Activated CD4-positive, alpha-beta T cell treated with anti-CD3 and anti-CD28 coated beads, Interleukin-2, amount 50 U/mL, for 1 hour (primary cell): ENCODE measurements around the gene ADCY10.
"Not testable (repeated sequence)": the region's sequence is repeated elsewhere in the genome, so short reads cannot be mapped to it uniquely, and the experiment has no call there.

Experiments used
- DNase-seq: peaks from one replicate; pipeline ENCODE4 v3.0.0-alpha.2; 2020

Gene ADCY10

DNA sequence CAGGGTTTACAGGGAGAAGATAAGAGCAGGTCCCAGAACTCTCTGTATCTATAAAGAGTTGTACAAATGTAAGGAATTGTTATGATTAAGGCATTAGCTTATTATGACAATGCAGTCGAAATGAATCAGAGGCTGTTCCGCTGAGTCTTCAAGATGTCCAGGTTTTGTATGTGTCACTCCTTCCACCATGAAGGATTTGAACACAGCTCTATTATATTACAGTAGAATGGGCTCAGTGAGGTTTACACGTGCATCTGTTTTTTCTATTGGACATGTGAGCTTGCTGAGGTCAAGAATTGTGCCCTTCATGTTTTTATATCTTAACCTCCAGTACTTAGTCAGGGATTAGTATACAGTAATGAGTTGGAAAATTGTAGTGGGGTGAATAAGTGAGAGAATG lies 105.8 kb downstream of the ADCY10 start:
- DNase-seq: no peak

DNA sequence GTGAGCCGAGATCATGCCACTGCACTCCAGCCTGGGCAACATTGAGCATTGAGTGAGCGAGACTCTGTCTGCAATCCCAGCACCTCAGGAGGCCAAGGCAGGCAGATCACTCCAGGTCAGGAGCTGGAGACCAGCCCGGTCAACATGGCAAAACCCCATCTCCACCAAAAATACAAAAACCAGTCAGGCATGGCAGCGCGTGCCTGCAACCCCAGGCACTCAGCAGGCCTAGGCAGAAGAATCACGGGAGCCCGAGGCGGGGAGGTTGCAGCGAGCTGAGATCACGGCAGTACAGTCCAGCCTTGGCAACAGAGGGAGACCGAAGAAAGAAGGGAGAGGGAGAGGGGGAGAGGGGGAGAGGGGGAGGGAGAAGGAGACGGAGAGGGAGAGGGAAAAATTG lies 107.3 kb downstream of the ADCY10 start:
- DNase-seq: not testable (repeated sequence)

DNA sequence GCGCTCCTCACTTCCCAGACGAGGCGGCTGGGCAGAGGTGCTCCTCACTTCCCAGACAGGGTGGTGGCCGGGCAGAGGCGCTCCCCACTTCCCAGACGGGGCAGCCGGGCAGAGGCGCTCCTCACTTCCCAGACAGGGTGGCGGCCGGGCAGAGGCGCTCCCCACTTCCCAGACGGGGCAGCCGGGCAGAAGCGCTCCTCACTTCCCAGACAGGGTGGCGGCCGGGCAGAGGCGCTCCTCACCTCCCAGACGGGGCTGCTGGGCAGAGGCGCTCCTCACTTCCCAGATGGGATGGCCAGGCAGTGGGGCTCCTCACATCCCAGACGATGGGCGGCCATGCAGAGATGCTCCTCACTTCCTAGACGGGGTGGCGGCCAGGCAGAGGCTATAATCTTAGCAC lies 107.7 kb downstream of the ADCY10 start:
- not testable (repeated sequence) for DNase-seq

DNA sequence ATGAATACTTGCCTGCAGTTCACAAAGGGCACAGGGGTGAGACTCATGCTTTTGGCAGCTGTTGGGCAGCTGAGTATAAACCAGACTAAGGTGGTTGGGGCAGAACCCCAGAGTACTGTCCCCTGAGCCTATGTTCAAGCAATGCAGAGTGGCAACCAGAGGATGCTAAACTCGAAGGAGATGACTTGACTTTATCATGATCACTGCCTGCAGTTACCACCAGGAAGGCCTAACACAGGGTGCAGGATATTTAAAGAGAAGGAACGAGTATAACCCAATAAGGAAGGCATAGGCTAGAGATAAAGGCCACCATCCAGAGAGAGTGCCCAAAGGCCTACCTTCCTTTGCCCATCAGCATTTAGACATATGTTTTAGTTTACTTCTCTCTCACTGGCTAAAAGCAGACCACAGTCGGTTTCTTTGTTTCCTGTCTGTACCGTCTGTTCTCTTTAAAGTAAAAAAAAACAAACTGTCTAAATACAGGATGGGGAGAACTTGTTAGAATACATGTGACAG lies 108.8 kb downstream of the ADCY10 start:
- no peak for DNase-seq

DNA sequence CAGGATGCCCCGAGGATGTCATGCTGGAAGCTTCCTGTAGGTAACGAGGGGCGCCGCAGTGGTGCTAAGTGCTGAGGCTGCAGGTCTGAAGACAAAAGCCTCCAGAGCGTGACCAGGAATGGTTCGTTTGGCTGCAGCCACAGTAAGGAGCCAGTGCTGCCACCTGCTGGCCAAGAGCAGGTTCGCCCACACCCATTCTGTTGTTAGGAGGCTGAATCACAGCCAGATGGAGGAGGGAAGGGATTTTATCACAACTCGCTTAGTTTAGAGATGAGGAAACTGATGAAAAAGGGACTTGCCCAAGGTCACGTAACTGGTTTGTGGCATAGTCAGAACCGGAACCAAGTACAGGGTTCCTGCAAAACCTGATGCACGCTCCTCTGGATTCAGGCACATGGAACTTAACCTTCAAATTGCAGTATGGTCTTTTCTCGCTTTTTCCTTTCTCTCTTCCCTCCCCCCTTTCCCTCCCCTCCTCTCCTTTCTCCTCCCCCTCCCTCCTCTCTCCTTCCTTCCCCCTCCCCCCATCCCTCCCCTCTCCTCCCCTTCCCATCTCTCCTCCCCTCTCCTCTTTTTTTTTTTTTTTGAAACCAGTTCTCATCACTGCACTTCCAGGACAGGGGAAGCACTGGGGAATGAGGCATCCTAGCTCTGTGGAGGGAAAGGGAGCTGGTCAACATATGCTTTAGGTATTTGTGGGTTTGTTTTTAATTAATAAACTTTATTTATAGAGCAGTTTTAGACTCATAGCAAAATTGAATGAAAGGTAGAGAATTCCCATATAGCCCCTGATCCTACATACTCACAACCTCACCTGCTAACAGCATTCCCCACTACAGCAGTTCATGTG lies 110.4 kb downstream of the ADCY10 start:
- peak; percentile 83 for DNase-seq

DNA sequence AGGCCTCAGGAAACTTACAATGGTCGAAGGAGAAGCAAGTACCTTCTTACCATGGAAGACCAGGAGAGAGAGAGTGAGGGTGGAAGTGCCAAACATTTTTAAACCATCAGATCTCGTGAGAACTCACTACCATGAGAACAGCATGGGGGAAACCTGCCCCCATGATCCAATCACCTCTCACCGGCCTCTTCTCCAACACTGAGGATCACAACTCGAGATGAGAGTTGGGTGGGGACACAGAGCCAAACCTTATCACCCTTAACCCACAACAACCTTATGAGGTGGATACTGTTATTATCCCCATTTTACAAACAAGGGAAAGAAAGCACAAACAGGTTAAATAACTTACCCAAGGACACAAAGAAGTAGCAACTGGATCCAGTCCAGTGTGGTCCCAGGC lies 111.7 kb downstream of the ADCY10 start:
- DNase-seq: no peak

DNA sequence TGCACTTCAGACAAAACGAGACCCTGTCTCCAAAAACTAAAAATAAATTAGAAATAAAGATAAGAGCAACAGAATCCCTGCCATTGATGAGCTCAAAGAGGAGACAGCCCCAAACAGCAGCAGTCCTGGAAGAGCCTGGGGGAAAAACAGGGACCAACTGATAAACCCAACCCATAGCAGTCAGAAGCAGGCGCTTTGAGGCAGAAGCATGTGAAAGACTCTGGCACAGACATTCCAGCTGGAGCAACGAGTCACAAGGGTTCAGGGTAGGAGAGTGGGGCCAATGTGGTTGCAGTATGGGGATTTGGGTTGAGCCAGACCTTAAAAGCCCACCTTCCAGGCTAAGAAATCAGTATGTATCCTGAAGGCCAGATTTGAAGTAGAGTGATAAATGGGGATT lies 113.7 kb downstream of the ADCY10 start:
- DNase-seq: no peak

DNA sequence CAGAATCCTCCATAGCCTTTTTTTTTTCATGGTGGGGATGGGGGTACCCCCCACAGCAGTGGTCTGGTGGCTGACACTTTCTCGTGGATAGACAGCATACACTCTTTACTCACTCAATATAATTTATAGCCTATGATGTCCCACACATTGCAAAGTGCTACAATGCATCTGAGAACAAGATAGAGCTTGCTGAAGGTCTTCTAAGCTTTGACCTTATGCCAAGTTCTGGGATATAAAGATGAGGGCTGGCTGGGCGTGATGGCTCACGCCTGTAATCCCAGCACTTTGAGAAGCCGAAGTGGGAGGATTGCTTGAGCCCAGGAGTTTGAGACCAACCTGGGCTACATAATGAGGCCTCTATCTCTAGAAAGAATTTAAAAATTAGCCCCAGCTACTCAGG lies 114.2 kb downstream of the ADCY10 start:
- DNase-seq: no peak

DNA sequence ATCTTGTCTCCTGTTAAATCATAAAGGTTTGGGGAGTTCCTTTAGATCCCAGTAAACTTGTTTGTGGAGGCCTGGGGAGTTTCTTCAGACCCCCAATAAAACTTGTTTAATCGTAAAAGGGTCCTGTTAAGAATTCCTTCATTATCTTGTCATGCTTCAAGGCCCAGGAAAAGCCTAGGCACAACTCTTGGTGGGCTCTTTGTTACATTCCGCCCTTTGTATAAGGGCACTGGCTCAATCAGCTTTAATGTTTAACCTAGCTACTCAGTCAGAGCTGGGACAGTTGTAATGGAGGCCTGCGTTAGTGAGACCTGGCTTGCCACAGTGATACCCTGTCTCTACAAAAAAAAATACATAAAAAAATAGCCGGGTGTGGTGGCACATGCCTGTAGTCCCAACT lies 115.0 kb downstream of the ADCY10 start:
- no peak for DNase-seq

DNA sequence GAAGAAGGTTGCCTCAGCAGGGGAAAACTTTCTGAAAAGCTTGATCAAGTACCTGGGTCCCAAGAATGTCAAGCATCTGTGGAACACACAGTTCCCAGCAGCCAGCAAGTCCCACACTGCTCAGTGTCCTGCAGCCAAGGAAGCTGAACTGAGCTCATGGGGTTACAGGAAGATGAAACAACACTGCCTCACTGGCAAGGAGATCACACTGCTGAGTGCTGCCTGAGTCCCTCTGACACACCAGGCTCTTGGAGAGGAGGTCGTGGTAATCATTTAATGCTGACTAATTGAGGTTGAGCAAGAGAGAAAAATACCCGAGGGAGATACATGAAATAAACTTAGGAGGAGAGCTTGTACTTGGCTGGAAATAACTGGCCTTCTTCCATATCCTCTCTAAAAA lies 116.9 kb downstream of the ADCY10 start:
- DNase-seq: no peak

DNA sequence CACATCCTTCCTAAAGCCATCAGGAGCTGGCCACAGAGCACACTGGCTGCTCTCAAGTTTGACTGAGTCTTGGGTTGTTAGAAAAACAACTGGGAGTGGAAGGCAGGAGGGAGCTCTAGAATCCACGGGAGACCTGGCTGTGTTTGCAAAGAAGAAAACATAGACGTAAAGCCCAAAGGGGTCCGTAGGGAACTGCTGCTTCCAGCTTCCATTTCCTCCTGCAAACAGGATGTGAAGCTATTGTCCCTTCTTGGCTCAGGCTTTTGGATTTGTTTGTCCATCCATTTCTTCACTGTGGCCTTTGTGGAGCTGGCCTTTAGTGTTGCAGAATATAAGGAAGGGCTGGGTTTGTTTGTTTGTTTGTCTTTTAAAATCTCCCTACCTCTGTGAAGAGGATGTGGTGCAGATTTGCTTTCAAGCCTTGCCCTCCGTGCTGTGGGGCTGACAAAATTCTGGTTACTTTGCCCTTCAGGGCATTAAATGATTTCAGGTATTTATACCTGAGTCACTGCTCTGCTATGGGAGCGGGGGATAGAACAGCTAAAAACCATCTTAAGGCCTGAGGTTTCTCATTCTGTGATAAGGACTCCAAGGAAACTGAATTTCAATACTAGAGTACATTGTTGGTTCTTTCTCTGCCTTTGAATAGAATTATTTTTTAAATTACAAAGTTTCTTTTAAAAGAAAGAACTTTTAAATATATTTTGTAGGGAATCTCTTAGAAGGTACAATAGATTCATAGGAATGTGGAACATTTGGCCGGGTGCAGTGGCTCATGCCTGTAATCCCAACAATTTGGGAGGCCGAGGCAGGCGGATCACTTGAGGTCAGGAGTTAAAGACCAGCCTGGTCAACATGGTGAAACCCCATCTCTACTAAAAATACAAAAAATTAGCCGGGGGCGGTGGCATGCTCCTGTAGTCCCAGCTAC lies 117.9 kb downstream of the ADCY10 start:
- no peak for DNase-seq

DNA sequence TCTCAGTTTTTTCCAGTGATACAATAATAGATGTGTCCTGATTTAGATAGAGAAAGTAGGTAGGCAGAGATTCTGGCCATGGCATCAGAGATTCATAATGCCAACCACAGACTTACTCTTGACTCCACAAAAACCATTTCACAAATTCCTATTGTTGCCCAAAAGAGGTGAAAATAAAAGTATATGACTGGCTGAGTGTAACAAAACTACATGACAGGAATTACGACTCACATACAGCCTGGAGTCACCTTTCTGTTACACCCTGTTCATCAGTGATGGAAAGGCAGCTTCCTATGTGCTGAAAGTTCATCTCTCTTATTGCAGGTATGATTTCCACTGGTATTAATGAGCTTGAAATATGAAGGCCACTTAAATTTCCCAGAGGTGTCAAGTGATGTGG lies 119.9 kb downstream of the ADCY10 start:
- no peak for DNase-seq

DNA sequence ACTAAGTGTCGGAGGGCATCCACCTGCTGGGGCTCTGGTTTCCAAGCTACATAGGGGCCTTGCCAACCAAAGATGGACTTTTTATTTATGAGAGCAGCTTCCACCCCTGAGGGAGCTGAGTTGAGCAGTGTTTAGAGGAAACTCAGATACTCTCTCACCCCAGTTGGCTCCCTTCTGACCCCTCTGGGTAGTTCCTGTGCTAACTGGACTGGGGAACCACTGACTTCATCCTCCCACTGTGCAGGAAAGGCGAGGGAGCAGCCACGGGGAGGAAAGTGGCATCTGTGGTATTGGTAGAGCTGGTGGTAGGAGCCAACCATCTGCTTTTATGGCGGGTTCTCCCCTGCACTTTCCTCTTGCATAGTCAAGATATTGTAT lies 121.8 kb downstream of the ADCY10 start:
- DNase-seq: no peak

DNA sequence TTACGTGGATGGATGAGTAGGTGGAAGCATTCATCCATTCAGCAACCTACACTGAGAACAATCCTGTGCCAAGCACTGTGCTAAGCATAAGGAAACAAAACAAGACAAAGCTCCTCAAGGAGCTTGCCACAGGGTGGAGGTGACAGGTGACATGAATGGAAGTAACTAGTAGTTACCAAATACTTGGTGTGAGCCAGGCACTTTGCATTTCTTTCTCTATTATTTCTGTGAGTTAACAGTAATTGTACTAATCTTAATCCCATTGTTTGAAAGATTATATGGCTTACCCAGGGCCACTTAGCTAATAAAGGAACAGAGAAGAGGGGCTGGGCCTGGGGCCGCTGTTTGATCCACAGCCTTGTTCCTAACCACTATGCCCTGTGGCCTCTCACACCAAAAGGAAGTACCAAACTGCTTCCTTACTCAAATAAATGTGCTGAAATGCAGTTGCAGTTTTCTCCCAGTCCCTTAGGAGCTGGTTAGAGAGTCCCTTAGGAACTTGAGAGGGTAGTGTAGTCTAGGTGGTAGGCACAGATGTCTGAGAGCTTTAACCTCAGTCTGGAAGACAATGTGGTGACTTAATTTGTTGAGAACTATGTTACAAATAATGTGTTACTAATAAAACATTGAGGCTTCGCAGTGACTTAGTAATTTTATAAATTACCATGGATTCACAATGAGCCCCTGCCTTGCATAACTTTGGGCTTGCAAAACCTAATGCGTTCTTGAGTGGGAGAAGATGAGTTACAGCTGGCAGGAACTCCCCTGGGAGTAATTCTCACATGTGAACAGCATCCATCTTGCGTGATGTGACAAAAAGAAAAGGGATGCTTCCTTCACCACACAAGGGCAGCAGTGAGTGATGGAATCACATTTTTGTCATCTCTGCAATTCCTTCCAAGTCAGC lies 122.4 kb downstream of the ADCY10 start:
- no peak for DNase-seq

DNA sequence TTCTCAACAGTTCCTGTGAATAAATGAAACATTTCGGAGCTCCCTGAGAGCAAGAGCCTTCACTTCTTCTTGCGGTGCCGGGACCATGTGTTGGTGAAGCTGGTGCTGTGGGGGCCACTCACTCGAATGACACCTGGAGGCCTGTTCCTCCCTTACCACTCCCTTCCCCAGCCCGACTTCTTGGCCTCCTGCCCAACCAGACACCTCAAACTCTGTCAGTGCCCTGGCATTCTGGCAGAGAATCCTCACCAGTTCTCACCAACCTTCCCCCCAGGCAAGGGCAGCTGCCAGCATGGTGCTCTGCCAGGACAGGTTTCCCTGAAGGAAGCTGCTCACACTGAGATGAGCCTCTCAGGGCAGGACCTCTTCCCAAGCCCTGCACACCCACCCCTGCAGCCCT lies 123.8 kb downstream of the ADCY10 start:
- no peak for DNase-seq

DNA sequence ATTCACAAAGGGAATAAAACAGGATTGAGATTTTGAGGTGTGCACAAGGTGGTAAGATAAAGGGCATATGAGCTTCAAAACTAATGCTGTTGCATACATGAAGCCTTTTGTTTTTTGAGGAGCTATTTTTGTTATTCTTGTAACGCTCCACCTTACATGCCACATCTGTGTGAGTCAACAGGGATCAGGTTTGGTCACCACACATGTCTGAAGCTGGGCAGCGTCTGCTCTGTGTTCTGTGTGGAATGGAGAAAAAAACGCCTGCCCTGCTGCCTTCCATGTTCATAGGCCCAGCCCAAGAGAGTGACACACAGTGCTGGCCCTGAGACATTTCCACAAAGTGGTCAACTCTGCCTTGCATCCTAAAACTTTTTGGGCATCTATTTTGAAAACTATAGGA lies 124.4 kb downstream of the ADCY10 start:
- no peak for DNase-seq

DNA sequence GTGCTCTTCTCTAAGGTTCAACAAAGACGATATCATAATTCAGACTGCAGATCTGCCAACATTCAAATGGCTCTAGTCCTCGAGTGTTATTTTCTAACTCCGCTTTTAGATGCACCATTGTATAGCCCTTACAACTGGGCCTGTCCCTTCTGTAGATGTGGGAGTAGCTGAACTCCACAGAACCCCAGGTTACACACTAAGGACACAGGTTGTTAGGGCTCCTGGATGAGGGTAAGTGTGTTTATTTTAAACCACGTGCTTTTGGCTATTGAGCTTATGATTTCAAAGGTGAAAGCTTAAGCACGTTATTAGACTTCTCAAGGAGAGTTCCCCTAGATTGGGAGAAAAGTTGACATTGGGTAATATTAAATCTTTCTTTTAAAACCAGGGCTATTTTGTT lies 127.4 kb downstream of the ADCY10 start:
- no peak for DNase-seq

DNA sequence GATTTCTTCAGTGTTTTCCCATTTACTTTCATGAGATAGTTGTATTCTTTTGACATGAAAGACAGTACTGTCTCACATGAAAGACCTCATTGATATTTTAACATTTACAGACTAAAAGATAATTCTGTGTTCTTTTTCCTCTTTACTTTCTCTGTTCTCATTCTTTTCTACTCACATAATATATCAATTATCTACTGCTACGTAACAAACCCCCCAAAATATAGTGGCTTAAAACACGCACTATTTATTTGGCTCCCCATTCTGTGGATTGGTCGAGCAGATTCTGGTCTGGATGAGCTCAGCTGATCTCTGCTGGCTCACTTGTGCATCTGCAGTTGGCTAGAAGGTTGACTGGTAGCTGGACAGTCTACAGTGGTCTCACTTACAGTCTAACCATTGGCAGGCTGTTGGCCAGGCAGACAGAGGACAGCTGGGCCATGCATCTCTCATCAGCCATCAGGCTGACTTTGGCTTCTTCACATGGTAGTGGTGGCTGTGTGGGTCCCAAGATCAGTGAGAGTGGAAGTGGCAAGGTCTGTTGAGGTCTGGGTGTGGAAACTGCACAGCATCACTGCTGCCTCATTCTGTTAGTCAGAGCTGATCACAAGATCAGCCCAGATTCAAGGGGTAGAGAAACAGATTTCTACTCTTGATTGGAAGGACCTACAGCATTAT lies 128.9 kb downstream of the ADCY10 start:
- no peak for DNase-seq

DNA sequence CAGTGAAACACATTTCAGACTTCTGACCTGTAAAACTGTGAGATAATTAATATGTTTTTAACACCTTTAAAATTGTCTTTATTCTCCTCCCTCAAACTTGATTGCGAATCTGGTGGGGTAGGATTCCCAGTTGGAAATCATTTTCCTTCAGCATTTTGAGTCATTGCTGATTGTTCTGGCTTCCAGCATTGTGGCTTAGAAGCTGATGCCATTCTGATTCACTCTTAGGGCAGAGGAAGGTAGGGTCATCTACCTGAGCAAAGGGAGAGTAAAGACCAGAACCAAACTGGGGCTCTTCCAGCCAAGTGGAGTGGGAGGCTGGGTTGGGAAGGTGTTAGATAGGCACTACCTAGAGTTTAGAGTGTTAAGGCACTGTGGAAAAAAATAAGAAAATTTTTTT lies 131.0 kb downstream of the ADCY10 start:
- no peak for DNase-seq

DNA sequence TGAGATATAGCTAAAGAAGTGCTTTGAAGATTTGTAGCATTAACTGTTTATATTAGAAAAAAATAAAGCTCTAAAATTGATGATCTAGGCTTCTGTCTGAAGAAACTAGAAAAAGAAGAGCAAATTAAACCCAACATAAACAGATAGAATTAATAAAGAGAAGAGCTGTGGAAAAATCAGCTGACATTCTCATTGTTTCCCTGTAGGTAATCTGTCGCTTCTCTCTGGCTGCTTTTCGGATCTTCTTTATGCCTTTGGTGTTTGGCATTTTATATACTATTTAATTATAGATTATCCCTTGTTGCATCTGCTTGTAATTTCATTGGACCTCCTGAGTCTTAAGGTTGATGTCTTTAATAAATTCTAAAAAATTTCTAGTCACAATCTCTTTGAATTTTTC lies 132.4 kb downstream of the ADCY10 start:
- no peak for DNase-seq

DNA sequence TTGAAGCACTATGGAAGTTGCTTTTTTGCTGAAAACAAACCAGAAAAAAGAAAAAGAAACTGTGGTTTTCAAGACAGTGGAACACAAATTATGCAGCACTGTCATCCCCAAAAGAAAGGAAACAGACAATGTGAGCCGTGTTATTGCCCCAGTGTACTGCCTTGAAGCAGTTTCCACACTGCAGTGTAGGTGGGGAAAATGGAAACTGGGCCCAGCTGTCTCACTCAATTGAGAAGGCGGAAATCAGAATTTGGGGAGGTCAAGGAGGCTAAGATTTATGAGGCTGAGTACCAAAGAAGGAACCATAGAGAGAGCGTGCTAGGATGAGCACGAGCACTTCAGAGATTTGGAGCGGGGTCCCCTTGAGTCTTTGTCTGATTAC lies 136.7 kb downstream of the ADCY10 start:
- no peak for DNase-seq

DNA sequence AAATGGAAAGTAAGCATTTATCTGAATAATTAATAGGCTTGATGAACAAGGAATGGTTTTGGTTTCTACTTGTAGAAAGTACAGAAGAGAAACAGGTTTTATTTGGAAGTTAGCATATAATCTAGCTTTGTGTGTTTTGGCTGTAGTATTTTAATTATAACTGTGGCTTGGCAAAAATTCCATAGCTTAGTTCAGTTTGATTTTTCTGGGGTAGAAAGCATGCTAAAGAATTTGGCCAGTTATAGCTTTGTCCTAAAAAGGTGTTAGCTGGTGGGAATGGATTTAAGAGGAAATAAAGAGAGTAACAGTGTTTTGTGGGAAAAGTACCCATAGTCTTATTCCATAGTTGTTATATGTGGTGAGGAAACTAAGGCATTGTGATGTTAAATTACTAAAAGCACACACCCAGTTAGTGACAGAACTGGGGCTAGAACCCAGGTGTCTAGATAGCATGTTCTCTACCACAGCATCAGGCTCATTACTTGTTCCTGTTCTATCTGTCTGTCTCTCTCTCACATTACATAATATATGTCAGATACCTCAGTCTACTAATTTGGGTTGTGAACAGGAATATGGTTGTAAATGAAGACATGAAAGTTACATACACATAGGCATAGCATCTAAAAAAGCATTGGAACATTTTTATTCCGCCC lies 137.2 kb downstream of the ADCY10 start:
- no peak for DNase-seq
